Aorta (tissue), 5 donors: ENCODE results near the gene TRABD2A. TPM values are rescaled to one million over a fixed set of nuclear protein-coding genes. Genes with fewer than 3 reads are reported as not detected.

Experiments used
- ATAC-seq: fragments of 200-7000 bp; cut with Tn5 transposase; one replicate; pipeline ENCODE4 v1.9.1; 2022; ENCODE audit warnings: moderate library complexity; ENCODE audit not compliant: low FRiP score
- DNase-seq, 2 donors: peaks; one replicate each; pipeline ENCODE4 v3.0.0-alpha.2; 2020
- H3K27ac ChIP-seq, 2 donors: one replicate each; pipeline ENCODE4 v1.5.1; 2013; ENCODE audit warnings: low read length in 2 of 2, mild to moderate bottlenecking in 2 of 2, moderate library complexity in 2 of 2, control low read depth in 1 of 2, inconsistent platforms in 1 of 2, low read depth in 1 of 2
- H3K27me3 ChIP-seq, 2 donors: one replicate each; pipeline ENCODE4 v1.6.1; 2013; ENCODE audit warnings: control low read depth in 1 of 2, low read length in 1 of 2, mild to moderate bottlenecking in 1 of 2, moderate library complexity in 1 of 2; ENCODE audit not compliant: insufficient read depth in 2 of 2, control insufficient read depth in 1 of 2
- H3K36me3 ChIP-seq, 2 donors: one replicate each; pipeline ENCODE4 v1.6.1; 2013; ENCODE audit warnings: control low read depth in 1 of 2, low read length in 1 of 2, mild to moderate bottlenecking in 1 of 2; ENCODE audit not compliant: insufficient read depth in 2 of 2, control insufficient read depth in 1 of 2
- H3K4me1 ChIP-seq, 2 donors: one replicate each; pipeline ENCODE4 v1.6.1; 2013; ENCODE audit warnings: low read length in 2 of 2, control low read depth in 1 of 2, mild to moderate bottlenecking in 1 of 2, moderate library complexity in 1 of 2; ENCODE audit not compliant: insufficient read depth in 2 of 2, control insufficient read depth in 1 of 2
- H3K4me3 ChIP-seq, 2 donors: one replicate each; pipeline ENCODE4 v1.5.1; 2013; ENCODE audit warnings: low read length in 2 of 2, control low read depth in 1 of 2, mild to moderate bottlenecking in 1 of 2
- H3K9me3 ChIP-seq: one replicate; pipeline ENCODE4 v1.6.1; 2013; ENCODE audit warnings: mild to moderate bottlenecking, low read length; ENCODE audit not compliant: control insufficient read depth
- WGBS, 2 donors: extraction: QIAGEN DNeasy Blood & Tissue Kit; methylation state at CpG; one replicate each; pipeline ENCODE4 v1.1.7; 2013; 5-methylcytosine and 5-hydroxymethylcytosine counted together
- intact Hi-C, 2 donors: fragments of 100-400 bp; cut with DNase I; formaldehyde crosslinking; loops; one replicate each; pipeline versions ENCODE4 v1.14.2 to v1.15.0; 2022
- polyA plus RNA-seq, 2 donors: library from polyadenylated mRNA; stranded (reverse); fragments of 200-250 nt; gene quantifications; one replicate each; pipeline ENCODE4 v1.2.3, GENCODE V29; 2013
- total RNA-seq, 2 donors: library from RNA; stranded (reverse); fragmentation: NEBNext Ultra II Directional; extraction: Animal tissue kit (Norgen Biotek cat#: 25700); gene quantifications; one replicate each; pipeline ENCODE4 v1.2.1, GENCODE V29; 2021
- donor health status: healthy with polysubstance abuse.
- donor health status: Bipolar disorder and iron deficiency.
- donor health status: DM: no; HTN: no; CAD: no.
- donor health status: DM: no; HTN: no; CAD: no.
- donor health status: DM: yes; HTN: yes; CAD: no.

Gene TRABD2A
- total and polyA plus RNA-seq, 4 donors, result 0.23 to 2.2 (median 1.2) TPM

- Histone ChIP-seq H3K27me3 (no peaks in the 10 kb centered on the region), H3K4me3 (no peak overlapping the region), H3K4me1 (no peaks in the 10 kb centered on the region), H3K36me3 (no peaks in the 10 kb centered on the region), H3K9me3 (no peaks in the 10 kb centered on the region), H3K27ac (no peak overlapping the region)
- no peak for DNase-seq
- intact Hi-C loops, result no loop called here
- ATAC-seq, result no peak
- 79% methylated on average over 4 of the region's 4 CpGs for WGBS, 2 donors
These were observed 72.6 kb downstream of the TRABD2A start for GRCh38 chr2:84808279-84808678.

GRCh38 chr2:84807063-84807485 is 73.8 kb downstream of the TRABD2A start:
- no peaks in the 10 kb centered on the region for H3K4me1 ChIP-seq
- ATAC-seq (peak; percentile 33), DNase-seq (no peak)
- H3K27me3 ChIP-seq, result no peaks in the 10 kb centered on the region
- H3K27ac ChIP-seq, result no peak overlapping the region
- no peaks in the 10 kb centered on the region for H3K36me3 ChIP-seq
- no peak overlapping the region for H3K4me3 ChIP-seq
- H3K9me3 ChIP-seq, result no peaks in the 10 kb centered on the region
- intact Hi-C loops, result no loop called here
- 0 to 8% methylated on average over 4 of the region's 4 CpGs for WGBS, 2 donors

- Histone ChIP-seq H3K27me3 (no peaks in the 10 kb centered on the region), H3K36me3 (no peaks in the 10 kb centered on the region), H3K4me1 (no peaks in the 10 kb centered on the region), H3K4me3 (no peak overlapping the region), H3K27ac (no peak overlapping the region), H3K9me3 (no peaks in the 10 kb centered on the region)
- intact Hi-C loops, result no loop called here
- 49 to 51% methylated on average over 1 of the region's 1 CpG for WGBS, 2 donors
- DNase-seq (no peak), ATAC-seq (no peak)
These were observed 75.5 kb downstream of the TRABD2A start for GRCh38 chr2:84805250-84805958.

- no peaks in the 10 kb centered on the region for H3K4me1 ChIP-seq
- H3K4me3 ChIP-seq, result no peak overlapping the region
- no peak overlapping the region for H3K27ac ChIP-seq
- DNase-seq (no peak), ATAC-seq (no peak)
- no peaks in the 10 kb centered on the region for H3K36me3 ChIP-seq
- H3K27me3 ChIP-seq, result no peaks in the 10 kb centered on the region
- H3K9me3 ChIP-seq, result no peaks in the 10 kb centered on the region
- intact Hi-C loops, result no loop called here
- 76 to 94% methylated on average over 2 of the region's 2 CpGs for WGBS, 2 donors
These were observed 79.1 kb downstream of the TRABD2A start for GRCh38 chr2:84801811-84802210.

GRCh38 chr2:84800194-84800805 is 80.6 kb downstream of the TRABD2A start:
- no peak overlapping the region for H3K27ac ChIP-seq
- no peaks in the 10 kb centered on the region for H3K9me3 ChIP-seq
- H3K27me3 ChIP-seq, result no peaks in the 10 kb centered on the region
- no peaks in the 10 kb centered on the region for H3K36me3 ChIP-seq
- intact Hi-C loops, result no loop called here
- no peak for ATAC-seq
- H3K4me1 ChIP-seq, result no peaks in the 10 kb centered on the region
- no peak overlapping the region for H3K4me3 ChIP-seq
- no peak for DNase-seq
- WGBS, 2 donors, result 68 to 77% methylated on average over 1 of the region's 1 CpG

DNA sequence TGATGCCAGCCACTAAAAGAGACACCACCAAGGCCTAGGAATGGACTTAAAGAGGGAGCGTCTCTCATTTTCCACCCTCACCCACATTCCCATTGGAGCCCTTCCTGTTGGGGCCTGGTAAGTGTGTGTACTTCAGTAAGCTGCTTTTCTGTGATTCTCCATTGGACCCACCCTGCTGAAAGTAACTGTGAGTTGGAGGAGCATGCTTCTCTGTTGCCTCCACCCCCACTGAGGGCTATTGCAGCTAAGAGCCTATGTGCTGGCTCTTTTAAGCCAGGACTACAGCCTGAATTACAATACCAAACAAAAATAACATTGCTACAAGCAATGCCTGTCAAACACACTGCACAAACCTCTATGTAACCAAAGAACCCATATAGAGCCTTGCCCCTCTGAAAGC is 81.1 kb downstream of the TRABD2A start:
- H3K27me3 ChIP-seq, result no peaks in the 10 kb centered on the region
- no peaks in the 10 kb centered on the region for H3K4me1 ChIP-seq
- H3K9me3 ChIP-seq, result no peaks in the 10 kb centered on the region
- ATAC-seq, result no peak
- H3K4me3 ChIP-seq, result no peak overlapping the region
- H3K27ac ChIP-seq, result no peak overlapping the region
- no peak for DNase-seq
- intact Hi-C loops, result no loop called here
- no peaks in the 10 kb centered on the region for H3K36me3 ChIP-seq
- WGBS, 2 donors, result 100% methylated on average over 1 of the region's 1 CpG

GRCh38 chr2:84797271-84797670 is 83.6 kb downstream of the TRABD2A start:
- ATAC-seq (no peak), DNase-seq (no peak)
- no peaks in the 10 kb centered on the region for H3K4me1 ChIP-seq
- intact Hi-C loops, result no loop called here
- H3K9me3 ChIP-seq, result no peaks in the 10 kb centered on the region
- no peaks in the 10 kb centered on the region for H3K27me3 ChIP-seq
- no peaks in the 10 kb centered on the region for H3K36me3 ChIP-seq
- H3K27ac ChIP-seq, result no peak overlapping the region
- no peak overlapping the region for H3K4me3 ChIP-seq
- 80 to 87% methylated on average over 3 of the region's 3 CpGs for WGBS, 2 donors

GRCh38 chr2:84796798-84797197 is 84.1 kb downstream of the TRABD2A start:
- Histone ChIP-seq H3K27ac (no peak overlapping the region), H3K36me3 (no peaks in the 10 kb centered on the region), H3K4me3 (no peak overlapping the region), H3K27me3 (no peaks in the 10 kb centered on the region), H3K4me1 (no peaks in the 10 kb centered on the region), H3K9me3 (no peaks in the 10 kb centered on the region)
- ATAC-seq (no peak), DNase-seq (no peak)
- intact Hi-C loops, result no loop called here

- Histone ChIP-seq H3K27me3 (no peaks in the 10 kb centered on the region), H3K27ac (no peak overlapping the region), H3K9me3 (no peaks in the 10 kb centered on the region), H3K4me3 (no peak overlapping the region), H3K36me3 (no peaks in the 10 kb centered on the region), H3K4me1 (no peaks in the 10 kb centered on the region)
- ATAC-seq (no peak), DNase-seq (no peak)
- 87 to 88% methylated on average over 3 to 4 of the region's 4 CpGs for WGBS, 2 donors
- intact Hi-C loops, result no loop called here
These were observed 87.2 kb downstream of the TRABD2A start for GRCh38 chr2:84793641-84794040.
